ENCODE results near the gene SPTB.

Gene SPTB

DNA sequence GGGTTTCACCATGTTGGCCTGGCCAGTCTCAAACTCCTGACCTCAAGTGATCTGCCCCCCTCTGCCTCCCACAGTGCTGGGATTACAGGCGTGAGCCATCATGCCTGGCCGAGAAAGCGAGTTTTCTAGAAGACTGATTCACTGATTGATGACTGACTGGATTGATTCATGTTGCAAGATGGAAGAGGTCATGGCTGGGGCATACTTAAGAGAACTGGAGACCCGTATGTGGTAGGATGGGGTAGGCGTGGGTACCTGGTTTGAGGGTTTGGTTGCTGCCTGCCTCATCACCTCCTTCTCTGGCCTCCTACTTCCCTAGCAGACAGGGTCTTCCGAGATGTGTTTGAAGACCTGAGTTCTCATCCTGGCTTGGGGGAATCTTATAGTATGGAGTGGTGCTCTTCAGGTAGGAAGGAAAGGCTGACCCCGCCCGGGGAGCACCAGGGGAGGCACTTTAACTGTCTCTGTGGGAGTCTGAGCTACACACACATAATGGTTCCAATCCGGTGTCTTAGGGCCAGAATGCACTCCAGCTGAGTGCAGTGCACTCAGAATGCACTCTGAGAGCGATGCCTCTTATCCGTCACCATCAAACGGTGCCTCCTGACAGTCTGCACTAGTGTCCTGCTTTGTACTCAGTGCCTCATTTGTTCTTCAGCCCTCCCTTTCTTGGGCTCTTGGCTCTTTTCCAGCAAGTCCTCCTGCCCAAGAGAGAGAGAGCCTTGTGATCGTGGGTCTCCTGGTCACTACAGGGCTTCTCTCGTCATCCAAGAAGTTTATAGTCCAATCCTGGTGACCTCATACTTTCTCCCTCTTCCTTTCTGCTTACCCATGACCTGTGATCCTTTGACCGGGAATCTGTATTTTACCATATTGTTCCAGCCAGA, 155.8 kb downstream of the SPTB start:
- DNase-seq = no peak

DNA sequence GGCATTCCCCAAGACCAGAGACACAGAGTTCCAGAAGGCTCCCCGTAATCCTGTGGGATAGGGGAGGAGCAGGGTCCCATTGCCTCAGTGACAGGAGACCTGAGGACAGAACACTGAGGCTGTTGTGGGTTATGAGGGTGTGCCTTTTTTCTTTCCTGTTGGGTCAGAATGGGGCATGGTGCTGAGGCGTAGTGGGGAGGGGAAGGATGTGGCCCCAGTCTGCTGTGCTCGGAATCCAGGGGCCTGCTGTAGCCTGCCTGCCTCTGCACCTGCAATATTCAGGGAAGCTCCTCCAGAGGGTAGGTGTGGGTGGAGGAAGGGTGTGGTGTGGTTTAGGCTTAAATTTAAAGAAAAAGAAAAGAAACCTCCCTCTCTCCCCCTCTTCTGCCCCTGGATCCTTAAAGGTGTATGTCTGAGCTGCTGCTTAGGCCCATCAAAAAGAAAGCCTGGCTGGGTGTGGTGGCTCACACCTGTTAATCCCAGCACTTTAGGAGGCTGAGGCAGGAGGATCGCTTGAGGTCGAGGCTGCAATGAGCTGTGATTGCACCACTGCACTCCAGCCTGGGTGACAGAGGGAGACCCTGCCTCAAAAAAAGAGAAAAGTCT, 156.8 kb downstream of the SPTB start:
- DNase-seq = no peak

DNA sequence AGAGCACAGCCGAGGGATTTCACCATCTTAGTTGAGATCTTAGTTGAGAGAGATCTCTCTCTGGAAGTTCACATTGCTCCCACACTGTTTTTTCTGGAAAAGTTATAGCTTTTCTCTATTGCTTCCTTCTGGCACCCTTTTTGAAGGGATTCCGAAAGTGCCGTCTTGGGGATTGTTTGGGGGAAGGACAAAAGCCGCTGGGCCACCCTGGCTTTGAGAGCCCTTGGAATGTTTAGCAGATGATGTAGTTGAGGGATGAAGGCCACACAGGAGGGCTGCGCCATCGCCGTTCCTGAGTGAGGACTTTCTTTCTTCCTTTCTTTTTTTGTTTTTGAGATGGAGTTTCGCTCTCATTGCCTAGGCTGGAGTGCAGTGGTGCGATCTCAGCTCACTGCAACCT, 157.8 kb downstream of the SPTB start:
- DNase-seq = no peak

DNA sequence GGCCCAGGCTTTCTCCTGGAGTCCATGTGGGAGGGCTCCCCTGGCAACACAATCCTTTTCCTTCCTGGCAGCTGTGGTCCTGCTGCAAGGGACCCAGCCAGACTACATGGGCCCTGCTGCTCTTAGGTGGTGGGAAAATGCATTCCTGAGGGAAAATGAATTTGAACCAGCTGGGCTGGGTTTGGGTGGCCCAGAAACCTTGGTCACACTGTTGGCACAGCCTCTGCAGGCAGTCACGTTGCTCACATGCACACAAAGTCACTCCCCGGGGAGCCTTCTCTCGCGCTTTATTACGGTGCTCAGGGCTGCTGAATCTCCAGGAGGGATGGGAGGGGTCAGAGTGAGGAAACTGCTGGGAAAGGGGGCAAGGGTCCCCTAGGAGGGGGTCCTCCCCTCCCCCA, 158.3 kb downstream of the SPTB start:
- no peak for DNase-seq

DNA sequence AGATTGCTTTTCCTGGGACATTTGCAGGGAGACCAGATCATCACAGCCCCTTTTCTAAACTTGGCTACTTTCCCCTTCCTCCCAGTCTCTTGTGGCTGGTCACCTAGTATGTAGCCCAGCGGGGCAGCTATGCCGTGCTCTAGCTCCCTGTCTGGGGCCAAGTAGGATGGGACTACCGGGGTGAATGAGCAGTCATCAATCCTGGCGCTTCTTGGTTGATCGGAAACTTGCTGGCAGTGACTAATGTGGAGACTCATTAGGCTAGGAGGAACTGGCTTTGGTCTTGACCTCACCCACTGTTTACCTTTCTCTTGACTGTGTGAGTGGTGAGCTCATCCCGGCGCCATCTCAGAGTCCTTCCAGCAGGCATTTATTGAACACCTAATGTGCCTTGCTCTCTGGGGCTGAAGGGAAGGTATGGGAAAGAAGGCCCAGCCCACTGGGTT, 159.6 kb downstream of the SPTB start:
- DNase-seq = no peak

DNA sequence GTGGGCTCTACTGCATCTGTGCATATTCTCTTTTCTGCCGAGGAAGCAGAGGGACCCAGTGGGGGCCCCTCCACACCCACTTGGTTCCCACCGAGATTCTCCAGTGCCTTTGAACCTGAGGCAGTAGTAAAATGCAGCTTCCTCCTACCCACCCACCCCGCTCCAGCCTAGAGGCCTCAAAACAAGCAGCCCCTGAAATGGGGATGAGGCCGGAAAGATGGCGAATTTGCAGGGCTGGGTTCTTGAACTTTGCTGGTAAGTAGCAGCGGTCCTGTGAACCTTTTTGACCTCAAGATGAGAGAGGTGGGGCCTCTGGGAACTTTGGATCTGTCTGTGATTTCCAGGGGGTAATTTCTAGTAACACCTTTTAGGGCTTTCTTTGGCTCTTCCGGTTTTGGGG, 160.1 kb downstream of the SPTB start:
- no peak for DNase-seq

DNA sequence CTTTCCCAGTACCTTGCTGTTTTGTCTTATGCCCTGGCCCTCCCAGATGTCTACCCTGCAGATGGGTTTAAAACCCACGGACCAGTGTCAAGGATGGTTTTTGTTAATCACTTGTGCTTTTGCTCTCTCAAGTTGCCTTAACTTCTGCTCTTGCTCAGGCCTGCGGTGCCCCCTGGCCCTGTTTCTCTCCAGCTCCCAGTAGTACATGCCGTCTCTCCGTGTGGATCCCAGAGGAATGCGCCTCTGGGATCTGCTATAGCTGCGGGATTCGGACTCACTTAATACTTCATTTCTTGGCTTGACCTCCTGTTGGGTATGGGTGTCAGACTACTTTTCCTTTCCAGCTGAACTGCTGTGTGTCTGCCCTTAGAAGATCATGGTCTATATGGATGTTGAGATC, 160.9 kb downstream of the SPTB start:
- no peak for DNase-seq

DNA sequence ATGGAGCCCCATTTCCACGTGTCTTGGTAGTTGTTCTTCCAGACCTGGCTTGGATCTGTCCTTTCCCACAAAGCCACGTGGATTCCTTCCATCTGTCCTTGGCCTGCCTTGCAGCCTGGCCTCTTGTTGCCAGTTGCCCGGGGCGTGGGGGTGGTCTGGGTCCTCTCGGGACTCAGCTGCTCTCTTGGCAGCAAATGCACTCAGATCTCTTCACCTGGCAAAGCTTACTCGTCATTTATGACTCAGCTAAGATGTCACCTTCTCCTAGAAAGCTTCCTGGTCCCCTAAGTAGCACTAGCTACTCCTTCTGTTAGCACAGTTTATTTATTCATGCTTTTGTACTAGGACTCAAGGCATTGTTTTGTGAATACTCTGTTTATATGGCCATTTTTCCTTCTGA, 161.8 kb downstream of the SPTB start:
- DNase-seq = no peak

DNA sequence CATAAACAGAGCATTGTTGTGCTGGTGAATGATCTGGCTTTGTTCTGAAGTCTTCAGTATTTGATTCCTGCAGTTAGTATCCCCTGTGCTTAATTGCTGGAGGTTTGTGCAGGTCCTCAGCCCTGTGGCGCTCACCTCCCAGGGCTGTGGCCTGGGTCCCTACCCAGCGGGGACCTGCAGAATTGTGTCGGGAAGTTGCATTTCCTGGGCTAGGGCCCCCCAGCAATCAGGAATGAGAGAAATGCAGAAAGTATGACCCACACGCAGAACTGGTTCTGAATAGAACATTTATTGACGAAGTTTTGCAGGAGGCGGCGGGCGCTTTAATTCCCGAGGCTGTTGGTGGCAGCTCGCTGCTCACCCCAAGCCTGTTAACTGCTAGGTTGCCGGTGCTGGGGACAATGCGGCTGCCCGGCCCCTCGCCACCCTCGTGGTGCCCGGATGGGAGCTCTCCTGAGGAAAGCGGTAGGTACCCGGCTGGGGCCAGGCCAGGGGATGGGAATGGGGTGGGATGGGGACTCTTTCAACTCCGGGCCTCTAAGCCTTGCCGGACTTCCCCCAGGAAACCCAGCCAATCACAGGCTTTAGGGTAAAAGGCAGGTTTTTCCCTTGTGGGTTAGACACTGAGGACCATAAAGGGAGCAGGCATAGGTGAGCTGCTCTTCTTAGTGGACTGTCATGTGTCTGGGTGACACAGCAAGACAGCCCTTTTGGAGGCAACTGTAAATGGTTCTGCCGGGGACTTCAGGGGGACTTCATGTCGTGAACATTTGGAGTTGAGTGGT, 163.9 kb downstream of the SPTB start:
- no peak for DNase-seq

DNA sequence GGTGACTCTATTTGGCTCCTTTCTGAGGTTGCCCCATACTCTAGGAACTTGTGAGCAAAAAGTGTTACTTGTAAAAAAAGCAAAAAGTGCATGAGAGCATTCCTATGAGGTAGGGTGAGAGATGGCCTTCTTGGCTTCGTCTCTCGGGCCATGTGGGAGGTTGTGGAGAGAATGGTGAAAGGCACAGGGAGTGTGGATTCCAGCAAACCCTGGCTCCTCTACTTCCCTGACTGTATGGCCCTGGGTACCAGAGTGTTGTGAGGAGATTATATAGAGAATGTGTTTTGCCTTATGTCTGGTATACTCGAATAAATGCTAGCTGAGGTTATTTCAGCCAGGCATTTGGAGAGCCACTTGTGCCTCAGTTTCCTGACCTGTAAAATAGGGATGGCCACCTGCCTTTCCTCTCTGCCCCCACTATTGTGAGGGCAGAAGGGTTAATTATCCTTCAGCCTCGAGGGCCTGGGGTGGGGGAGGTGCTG, 164.5 kb downstream of the SPTB start:
- no peak for DNase-seq

DNA sequence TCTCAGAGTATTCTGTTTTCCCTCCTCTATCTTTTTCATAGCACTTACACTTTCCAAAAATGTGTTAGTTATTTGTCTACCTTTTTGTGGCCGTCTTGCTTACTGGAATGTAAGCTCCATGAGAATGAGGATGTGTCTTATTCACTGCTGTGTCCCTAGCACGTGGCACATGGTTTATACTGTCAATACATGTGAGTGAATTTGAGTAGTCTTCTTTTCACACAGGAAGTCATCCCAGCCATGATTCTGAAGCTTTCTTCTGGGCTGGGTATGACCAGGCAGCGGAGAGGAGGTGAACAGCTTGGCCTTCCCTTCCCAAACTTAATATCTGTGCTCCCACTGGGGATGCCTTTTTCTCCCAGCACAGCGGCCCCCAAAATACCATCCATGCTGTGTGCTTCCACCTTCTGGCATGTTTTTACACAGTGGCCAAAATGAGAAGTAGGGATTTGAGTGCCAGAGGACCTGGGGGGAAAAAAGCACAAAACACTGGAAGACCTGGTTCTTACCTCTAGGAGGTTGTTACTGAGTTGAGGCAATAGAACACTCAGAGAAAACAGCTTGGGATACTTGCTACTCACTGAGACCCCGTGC, 165.2 kb downstream of the SPTB start:
- no peak for DNase-seq

DNA sequence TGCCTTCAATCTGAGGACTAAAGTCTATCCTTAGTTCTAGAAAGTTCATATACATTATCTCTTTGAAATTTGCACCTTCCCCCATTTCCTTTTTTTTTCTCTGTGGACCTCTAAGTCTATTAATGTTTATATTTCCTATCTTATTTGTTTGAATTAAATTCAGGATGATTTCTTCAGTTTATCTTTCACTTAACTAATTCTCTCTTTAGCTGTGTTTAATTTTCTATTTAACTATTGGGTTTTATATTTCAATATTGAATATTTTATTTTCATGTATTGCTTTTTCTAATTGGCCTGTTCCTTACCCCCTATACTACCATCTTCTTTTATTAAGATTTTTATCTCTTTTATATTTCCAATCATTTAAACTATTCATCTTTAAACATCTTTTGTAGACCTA, 166.0 kb downstream of the SPTB start:
- DNase-seq = no peak

DNA sequence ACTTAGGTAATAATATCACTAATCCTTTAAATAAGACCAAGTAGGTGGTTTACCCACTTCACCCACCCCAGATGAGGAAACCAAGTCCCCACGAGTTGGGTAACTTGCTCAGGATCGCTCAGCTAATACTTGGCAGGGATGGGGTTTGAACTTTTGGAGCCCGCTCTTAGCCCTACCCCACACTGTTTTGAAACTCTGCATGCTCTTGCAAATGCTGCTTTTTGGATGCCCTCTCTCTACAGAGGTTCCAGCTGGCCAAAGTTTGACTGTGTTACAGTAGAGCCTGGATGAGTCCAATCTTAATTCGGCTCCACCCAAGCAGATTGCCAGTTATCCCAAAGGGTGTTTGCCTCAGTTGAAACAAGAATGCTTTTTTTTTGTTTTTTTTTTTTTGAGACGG, 168.7 kb downstream of the SPTB start:
- DNase-seq = no peak

DNA sequence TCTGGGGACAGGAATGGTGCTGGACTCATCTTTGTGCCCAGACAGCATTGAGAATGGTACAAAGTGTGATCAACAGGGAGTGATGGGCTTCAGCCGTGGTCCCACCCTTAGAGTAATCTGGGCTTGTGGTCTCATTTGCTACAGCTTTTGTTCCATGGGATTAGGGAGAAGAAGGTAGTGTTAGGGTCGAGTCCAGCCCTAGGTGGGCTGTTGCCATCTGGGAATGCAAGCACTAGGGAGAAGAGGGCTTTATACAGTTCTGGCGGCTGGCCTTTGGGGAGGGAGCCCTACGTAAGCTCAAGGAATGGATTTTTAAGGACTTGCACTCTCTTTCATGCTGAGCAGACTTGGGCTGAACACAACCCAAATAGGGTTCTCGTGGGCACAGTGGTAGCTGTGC, 170.6 kb downstream of the SPTB start:
- DNase-seq = no peak

DNA sequence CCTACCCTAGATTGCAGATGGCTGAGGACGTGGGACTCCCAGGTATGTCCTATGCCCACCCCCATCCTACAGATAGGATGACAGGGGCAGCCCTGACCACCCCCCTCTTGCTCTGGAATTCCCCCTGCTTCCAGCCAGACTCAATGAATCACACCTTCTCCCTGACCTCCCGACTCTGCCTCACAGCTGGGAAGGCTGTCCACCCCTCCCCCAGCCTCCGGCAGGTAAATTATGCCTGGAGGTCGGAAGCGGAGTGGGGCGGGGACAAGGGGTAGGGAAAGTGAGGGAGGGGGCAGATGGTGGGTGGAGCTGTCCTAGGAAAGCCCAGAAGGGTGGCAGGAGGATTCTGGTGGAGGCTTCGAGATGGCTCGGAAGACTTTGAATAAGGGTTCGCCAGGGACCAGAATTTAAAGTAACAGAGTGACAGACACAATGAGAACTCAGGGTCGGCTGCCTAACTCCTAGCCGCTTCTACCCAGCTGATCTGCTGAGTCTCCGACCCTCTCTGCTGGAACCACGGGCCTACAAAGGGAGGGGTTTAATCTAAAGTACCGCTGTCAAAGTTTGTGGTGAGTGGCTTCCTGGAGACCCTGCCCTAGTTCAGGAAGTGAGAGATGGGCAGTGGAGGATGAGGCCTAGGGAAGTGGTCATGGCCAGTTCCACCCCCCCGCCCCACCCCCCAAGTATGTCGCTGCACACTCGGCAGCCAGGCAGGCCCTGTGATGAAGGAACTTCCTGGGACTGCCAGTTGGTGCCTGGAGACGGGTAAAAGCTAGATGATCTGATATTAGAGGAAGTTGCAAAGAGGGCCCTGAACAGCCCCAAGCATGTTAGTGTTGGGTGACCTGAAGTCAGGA, 171.3 kb downstream of the SPTB start:
- no peak for DNase-seq

DNA sequence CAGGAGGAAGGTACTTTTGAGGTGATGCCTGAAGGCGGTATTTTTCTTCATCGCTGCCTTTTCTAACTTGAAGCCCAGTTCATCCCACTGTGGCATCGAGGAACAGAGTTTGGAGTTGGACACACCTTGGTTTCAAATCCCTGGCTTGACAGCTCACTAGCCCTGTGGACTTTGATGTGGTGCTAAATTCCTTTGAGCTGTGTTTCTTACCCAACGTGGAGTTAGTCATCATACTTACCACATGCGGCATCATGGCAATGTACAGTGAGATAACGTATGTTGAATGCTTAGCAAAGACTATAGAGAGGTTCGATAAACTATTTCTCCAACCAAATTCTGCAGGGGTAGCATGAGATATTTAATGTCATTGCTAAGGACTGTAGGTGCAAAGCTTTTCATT, 172.0 kb downstream of the SPTB start:
- no peak for DNase-seq

DNA sequence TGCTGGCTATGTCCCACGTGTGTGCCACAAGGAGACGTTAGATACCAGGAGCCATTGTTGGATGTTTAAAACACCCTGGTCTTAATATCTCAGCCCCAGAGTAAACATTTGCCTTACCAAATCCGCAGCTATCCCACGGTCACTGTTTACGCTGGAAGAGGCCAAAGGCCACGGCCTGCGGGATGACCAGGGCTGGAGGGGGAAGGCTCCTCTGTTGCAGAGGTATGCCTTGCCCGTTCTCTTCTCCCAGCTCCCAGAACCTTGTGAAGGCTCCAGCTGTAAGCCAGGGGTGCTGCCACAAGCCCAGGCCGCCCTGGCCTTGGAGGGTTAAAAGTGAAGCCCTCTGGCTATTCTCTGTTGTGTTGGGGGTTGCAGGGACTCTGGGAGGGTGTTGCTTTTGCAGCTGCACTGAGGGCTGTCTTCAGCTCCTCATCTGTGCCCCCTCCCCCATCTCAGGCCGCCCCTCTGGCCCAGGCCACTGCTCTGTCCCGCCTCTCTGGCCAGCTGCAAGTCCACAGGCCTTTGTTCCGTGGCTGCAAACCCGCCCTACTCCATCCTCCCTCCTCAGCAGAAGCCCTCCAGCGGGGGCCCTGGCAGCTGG, 173.0 kb downstream of the SPTB start:
- DNase-seq = no peak

DNA sequence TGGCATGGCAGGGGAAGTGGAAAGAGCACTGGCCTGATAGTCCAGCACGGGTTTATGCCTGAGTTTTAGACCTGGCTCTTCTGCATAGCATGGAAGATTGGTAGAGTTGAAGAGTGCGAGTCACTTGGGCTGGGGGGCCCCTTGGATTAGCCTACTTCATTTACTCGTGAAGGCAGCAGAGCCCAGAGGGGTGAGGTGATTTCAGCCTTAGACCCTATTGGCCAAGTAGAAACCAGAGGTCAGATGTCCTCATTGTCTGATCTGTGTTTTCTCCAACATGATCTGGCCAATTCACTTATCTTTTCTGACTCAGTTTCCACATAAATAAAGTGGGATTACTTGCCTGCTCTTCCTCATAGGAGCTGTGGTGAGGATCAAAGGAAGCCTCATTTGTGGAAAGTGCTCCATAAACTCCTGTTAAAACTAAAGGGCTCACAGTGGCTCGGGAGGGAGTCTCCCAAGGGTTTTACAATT, 173.6 kb downstream of the SPTB start:
- no peak for DNase-seq

DNA sequence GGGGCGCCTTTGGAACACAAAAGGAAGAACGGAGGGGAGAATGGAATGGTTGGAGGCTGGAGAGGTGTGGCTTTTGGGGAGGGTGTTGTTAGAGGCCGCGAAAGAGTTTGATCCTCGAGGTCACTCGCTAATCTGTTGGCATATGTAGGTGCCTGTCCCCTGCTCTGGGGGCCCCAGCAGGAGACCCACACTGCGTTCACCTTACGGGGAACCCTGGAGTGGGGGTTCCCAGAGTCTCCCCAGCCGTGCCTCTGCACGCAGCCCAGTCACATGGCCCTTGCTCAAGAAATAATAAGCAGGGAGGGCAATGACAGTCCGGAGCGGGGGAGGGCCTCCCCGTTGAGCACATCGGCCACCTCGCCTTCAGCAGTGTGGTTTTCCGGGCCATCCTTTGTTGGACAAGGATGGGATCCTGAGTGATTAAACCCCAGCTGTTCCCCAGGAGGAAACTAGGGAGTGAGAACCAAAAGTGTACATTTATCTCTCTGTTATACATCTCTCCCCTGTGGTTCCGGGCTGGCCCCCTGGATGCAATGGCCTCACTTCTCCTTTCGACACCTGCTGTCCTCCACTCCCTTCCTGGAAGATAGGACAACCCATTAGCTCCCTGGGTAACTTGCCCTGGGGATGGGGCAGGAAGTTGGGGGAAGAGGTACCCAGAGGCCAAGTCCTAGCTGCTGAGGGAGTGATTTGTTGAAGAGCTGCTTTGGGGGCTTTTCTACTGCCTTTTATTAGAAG, 174.2 kb downstream of the SPTB start:
- DNase-seq = no peak

DNA sequence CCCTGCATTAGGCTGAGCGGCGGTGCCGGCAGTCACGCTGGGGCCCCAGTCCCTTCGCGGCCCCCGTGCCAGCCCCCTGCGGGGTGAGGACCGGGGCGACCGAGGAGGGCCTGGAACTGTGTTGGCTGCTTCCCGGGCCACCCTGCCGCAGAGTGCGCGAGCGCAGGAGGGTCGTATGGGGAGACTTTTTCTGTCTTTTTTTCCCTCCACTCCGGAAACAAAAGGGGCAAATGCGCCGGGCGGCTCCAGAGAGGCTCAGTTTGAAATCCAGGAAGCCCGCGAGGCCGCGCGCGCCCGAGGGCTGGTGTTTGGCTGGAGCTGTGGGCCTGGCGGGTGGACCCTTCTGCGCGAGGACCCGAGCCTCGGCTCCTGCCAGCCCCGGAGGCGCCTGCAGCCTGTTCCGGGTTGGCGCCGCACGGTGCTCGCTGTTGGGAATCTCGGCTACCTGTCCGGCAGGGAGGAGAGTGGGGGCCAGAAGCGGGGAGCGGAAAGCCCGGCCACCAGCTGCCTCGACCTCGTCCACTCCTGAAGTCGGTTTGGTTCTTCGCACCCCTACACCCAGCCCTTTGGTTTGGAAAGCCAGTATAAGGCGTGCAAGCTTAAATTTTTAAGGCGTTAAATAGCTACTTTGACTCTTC, 174.8 kb downstream of the SPTB start:
- DNase-seq = no peak

Data from activated CD4-positive, alpha-beta T cell treated with anti-CD3 and anti-CD28 coated beads, Interleukin-2, amount 50 U/mL, for 1 hour (primary cell).